Lower lobe of right lung (tissue), 2 donors: ENCODE results near the gene SRRM5. TPM values are rescaled to one million over a fixed set of nuclear protein-coding genes. Genes with fewer than 3 reads are reported as not detected.
"Not testable (repeated sequence)": the region's sequence is repeated elsewhere in the genome, so short reads cannot be mapped to it uniquely, and the experiment has no call there.

Source experiments
- ATAC-seq, 2 donors: fragments of 200-7000 bp; cut with Tn5 transposase; one replicate each; pipeline ENCODE4 v1.9.1; 2020 to 2022; ENCODE audit warnings: mild to moderate bottlenecking in 2 of 2, moderate library complexity in 2 of 2
- DNase-seq: peaks from one replicate; pipeline ENCODE4 v3.0.0-alpha.2; 2020
- H3K27ac ChIP-seq: fragments of 200-600 bp; one replicate; pipeline ENCODE4 v1.8.0; 2022
- H3K27me3 ChIP-seq: fragments of 200-600 bp; one replicate; pipeline ENCODE4 v1.8.0; 2022; ENCODE audit warnings: low read depth
- H3K36me3 ChIP-seq: fragments of 200-600 bp; one replicate; pipeline ENCODE4 v1.8.0; 2022; ENCODE audit warnings: mild to moderate bottlenecking
- H3K4me1 ChIP-seq: fragments of 200-600 bp; one replicate; pipeline ENCODE4 v1.8.0; 2022
- H3K4me3 ChIP-seq: fragments of 200-600 bp; one replicate; pipeline ENCODE4 v1.8.0; 2022; ENCODE audit warnings: mild to moderate bottlenecking
- H3K9me3 ChIP-seq: fragments of 200-600 bp; one replicate; pipeline ENCODE4 v1.8.0; 2022
- CTCF ChIP-seq: fragments of 200-600 bp; IDR thresholded peaks from one replicate; pipeline ENCODE4 v1.8.0; 2022; ENCODE audit warnings: antibody characterized with exemption, mild to moderate bottlenecking
- intact Hi-C: fragments of 100-400 bp; cut with DNase I; formaldehyde crosslinking; loops from one replicate; pipeline ENCODE4 v1.11.0; 2022
- total RNA-seq: library from RNA; stranded (reverse); fragmentation: NEBNext Ultra II Directional; extraction: Animal tissue kit (Norgen Biotek cat#: 25700); gene quantifications from one replicate; pipeline ENCODE4 v1.2.1, GENCODE V29; 2021
- donor health status: DM: no; HTN: yes; CAD: no; lungs with severe emphysema.

SRRM5 gene
- total RNA-seq, 1 donor from 2014 or later = 0.24 TPM

- Histone ChIP-seq H3K27ac (no peak overlapping the region), H3K9me3 (no peaks in the 10 kb centered on the region), H3K4me1 (peaks cover 8% of the 10 kb centered on the region), H3K27me3 (peaks cover 3% of the 10 kb centered on the region), H3K4me3 (no peak overlapping the region), H3K36me3 (peaks cover 20% of the 10 kb centered on the region)
- ATAC-seq (no peak), DNase-seq (no peak)
- intact Hi-C loops = no loop called here
- no peak for TF ChIP-seq CTCF
Observed at GRCh38 chr19:43643326-43643725, 31.4 kb downstream of the SRRM5 start.

GRCh38 chr19:43644181-43644580 is 32.3 kb downstream of the SRRM5 start:
- Histone ChIP-seq H3K27me3 (no peaks in the 10 kb centered on the region), H3K4me1 (peaks cover 8% of the 10 kb centered on the region), H3K27ac (no peak overlapping the region), H3K9me3 (no peaks in the 10 kb centered on the region), H3K4me3 (no peak overlapping the region), H3K36me3 (peaks cover 28% of the 10 kb centered on the region)
- intact Hi-C loops = no loop called here
- TF ChIP-seq CTCF = no peak
- no peak for ATAC-seq
- no peak for DNase-seq

- H3K4me1 ChIP-seq = peaks cover 5% of the 10 kb centered on the region
- intact Hi-C loops = no loop called here
- peaks cover 72% of the 10 kb centered on the region for H3K36me3 ChIP-seq
- no peak for DNase-seq
- no peaks in the 10 kb centered on the region for H3K9me3 ChIP-seq
- H3K27ac ChIP-seq = no peak overlapping the region
- no peaks in the 10 kb centered on the region for H3K27me3 ChIP-seq
- no peak for TF ChIP-seq CTCF
- no peak for ATAC-seq
- H3K4me3 ChIP-seq = no peak overlapping the region
Observed at GRCh38 chr19:43648633-43649032, 36.7 kb downstream of the SRRM5 start.

GRCh38 chr19:43649514-43649913 is 37.6 kb downstream of the SRRM5 start:
- no peaks in the 10 kb centered on the region for H3K9me3 ChIP-seq
- no peaks in the 10 kb centered on the region for H3K27me3 ChIP-seq
- intact Hi-C loops = no loop called here
- H3K4me3 ChIP-seq = no peak overlapping the region
- no peak for DNase-seq
- no peak for TF ChIP-seq CTCF
- no peak overlapping the region for H3K27ac ChIP-seq
- no peak for ATAC-seq
- H3K4me1 ChIP-seq = peaks cover 5% of the 10 kb centered on the region
- H3K36me3 ChIP-seq = peaks cover 81% of the 10 kb centered on the region

GRCh38 chr19:43650276-43650675 is 38.4 kb downstream of the SRRM5 start:
- H3K27ac ChIP-seq, H3K9me3 ChIP-seq, H3K27me3 ChIP-seq, H3K4me1 ChIP-seq, DNase-seq, H3K4me3 ChIP-seq, ATAC-seq, intact Hi-C loops: not testable (repeated sequence)
- H3K36me3 ChIP-seq = peaks cover 88% of the 10 kb centered on the region

- Histone ChIP-seq H3K36me3 (peaks cover 99% of the 10 kb centered on the region), H3K4me1 (peaks cover 5% of the 10 kb centered on the region), H3K27ac (no peak overlapping the region), H3K27me3 (no peaks in the 10 kb centered on the region), H3K9me3 (no peaks in the 10 kb centered on the region), H3K4me3 (no peak overlapping the region)
- TF ChIP-seq CTCF = peak; percentile 76
- ATAC-seq = peak; percentile 72 to 78
- intact Hi-C loops = no loop called here
- DNase-seq = no peak
Observed at GRCh38 chr19:43651758-43652545, 40.1 kb downstream of the SRRM5 start.
